Skeletal muscle tissue (tissue), 4 donors: ENCODE results near the gene PRR22. TPM values are rescaled to one million over a fixed set of nuclear protein-coding genes. Genes with fewer than 3 reads are reported as not detected.

ENCODE experiments used
- H3K27ac ChIP-seq: one replicate; pipeline ENCODE4 v1.7.0; 2013; ENCODE audit warnings: mild to moderate bottlenecking, low read depth, low read length, inconsistent platforms
- H3K27me3 ChIP-seq, 3 donors: one replicate each; pipeline ENCODE4 v1.7.0; 2013; ENCODE audit warnings: low read length in 3 of 3; ENCODE audit not compliant: control insufficient read depth in 3 of 3, insufficient read depth in 3 of 3
- H3K36me3 ChIP-seq, 3 donors: one replicate each; pipeline ENCODE4 v1.7.0; 2013; ENCODE audit warnings: low read length in 3 of 3; ENCODE audit not compliant: control insufficient read depth in 3 of 3, insufficient read depth in 3 of 3
- H3K4me1 ChIP-seq, 3 donors: one replicate each; pipeline ENCODE4 v1.7.0; 2013; ENCODE audit warnings: low read length in 3 of 3, mild to moderate bottlenecking in 3 of 3; ENCODE audit not compliant: control insufficient read depth in 3 of 3, insufficient read depth in 3 of 3
- H3K4me3 ChIP-seq, 3 donors: one replicate each; pipeline ENCODE4 v1.7.0; 2013; ENCODE audit warnings: low read length in 3 of 3
- H3K9ac ChIP-seq, 3 donors: one replicate each; pipeline ENCODE4 v1.7.0; 2013; ENCODE audit warnings: low read length in 3 of 3, mild to moderate bottlenecking in 3 of 3, moderate library complexity in 2 of 3, low read depth in 1 of 3
- H3K9me3 ChIP-seq, 3 donors: one replicate each; pipeline ENCODE4 v1.7.0; 2013; ENCODE audit warnings: low read length in 3 of 3; ENCODE audit not compliant: control insufficient read depth in 3 of 3
- total RNA-seq: library from RNA; depleted of rRNA; stranded (reverse); fragments of >200 nt; gene quantifications from one replicate; pipeline ENCODE4 v1.2.3, GENCODE V29; 2014
- donor health status: Osteomylitis.

The PRR22 gene
- total RNA-seq, result not detected

GRCh38 chr19:5784581-5785147, at the start of gene PRR22:
Gene PRR22, minus strand, starts transcription at chr19:5784746. Its CDS starts 86 bp downstream, at chr19:5784660.
- Histone ChIP-seq H3K36me3 (peaks cover 44 to 51% (median 45%) of the 10 kb centered on the region in 3 donors), H3K9me3 (no peaks in the 10 kb centered on the region), H3K4me1 (peaks cover 0 to under 1% (median 0%) of the 10 kb centered on the region in 3 donors), H3K27ac (no peak within 1 kb of the TSS), H3K27me3 (no peaks in the 10 kb centered on the region), H3K4me3 (no peak within 1 kb of the TSS), H3K9ac (no peak within 1 kb of the TSS)

GRCh38 chr19:5832527-5833216, 48.1 kb upstream of the PRR22 start:
- Histone ChIP-seq H3K9ac (no peak overlapping the region), H3K36me3 (no peaks in the 10 kb centered on the region), H3K4me3 (no peak overlapping the region), H3K9me3 (no peaks in the 10 kb centered on the region), H3K4me1 (peaks cover 0 to 3% (median 0%) of the 10 kb centered on the region in 3 donors), H3K27ac (no peak overlapping the region), H3K27me3 (peaks cover 32 to 53% (median 33%) of the 10 kb centered on the region in 3 donors)

GRCh38 chr19:5832061-5832460, 47.5 kb upstream of the PRR22 start:
- peaks cover 32 to 57% (median 33%) of the 10 kb centered on the region in 3 donors for H3K27me3 ChIP-seq

GRCh38 chr19:5831159-5831558, 46.6 kb upstream of the PRR22 start:
- peaks cover 33 to 66% (median 35%) of the 10 kb centered on the region in 3 donors for H3K27me3 ChIP-seq
- no peaks in the 10 kb centered on the region for H3K36me3 ChIP-seq
- H3K9ac ChIP-seq, result no peak overlapping the region
- H3K27ac ChIP-seq, result no peak overlapping the region
- H3K4me1 ChIP-seq, result peaks cover 0 to 3% (median 0%) of the 10 kb centered on the region in 3 donors
- H3K4me3 ChIP-seq, result no peak overlapping the region
- H3K9me3 ChIP-seq, result no peaks in the 10 kb centered on the region

More at GRCh38 chr19:5832061-5832460, 47.5 kb upstream of the PRR22 start:
- H3K36me3 ChIP-seq, result no peaks in the 10 kb centered on the region
- no peak overlapping the region for H3K9ac ChIP-seq
- no peaks in the 10 kb centered on the region for H3K9me3 ChIP-seq
- H3K4me3 ChIP-seq, result no peak overlapping the region
- H3K4me1 ChIP-seq, result peaks cover 0 to 3% (median 0%) of the 10 kb centered on the region in 3 donors
- H3K27ac ChIP-seq, result no peak overlapping the region

GRCh38 chr19:5829567-5830310, 45.2 kb upstream of the PRR22 start:
- Histone ChIP-seq H3K4me3 (no peak overlapping the region), H3K9me3 (no peaks in the 10 kb centered on the region), H3K27ac (no peak overlapping the region), H3K4me1 (peaks cover 0 to 3% (median 0%) of the 10 kb centered on the region in 3 donors), H3K36me3 (no peaks in the 10 kb centered on the region), H3K27me3 (peaks cover 34 to 61% (median 35%) of the 10 kb centered on the region in 3 donors), H3K9ac (no peak overlapping the region)

- peak overlapping the region in 2 of 3 donors; percentile 43 to 65 for H3K4me3 ChIP-seq
- H3K36me3 ChIP-seq, result no peaks in the 10 kb centered on the region
- peaks cover 32 to 59% (median 33%) of the 10 kb centered on the region in 3 donors for H3K27me3 ChIP-seq
- H3K4me1 ChIP-seq, result peaks cover 0 to 3% (median 0%) of the 10 kb centered on the region in 3 donors
- H3K9me3 ChIP-seq, result no peaks in the 10 kb centered on the region
- H3K27ac ChIP-seq, result no peak overlapping the region
- peak overlapping the region in 1 of 3 donors; percentile 8 for H3K9ac ChIP-seq
These were observed 44.4 kb upstream of the PRR22 start for GRCh38 chr19:5828661-5829566.

- Histone ChIP-seq H3K27ac (no peak overlapping the region), H3K9ac (peak overlapping the region in 2 of 3 donors; percentile 8 to 23), H3K27me3 (peaks cover 33 to 58% (median 37%) of the 10 kb centered on the region in 3 donors), H3K36me3 (no peaks in the 10 kb centered on the region), H3K4me3 (peak overlapping the region; percentile 13 to 65 (median 43)), H3K4me1 (peaks cover 0 to 3% (median 0%) of the 10 kb centered on the region in 3 donors), H3K9me3 (no peaks in the 10 kb centered on the region)
These were observed 43.5 kb upstream of the PRR22 start for GRCh38 chr19:5827891-5828660.

GRCh38 chr19:5827342-5827890, 42.9 kb upstream of the PRR22 start:
- Histone ChIP-seq H3K9me3 (no peaks in the 10 kb centered on the region), H3K27ac (no peak overlapping the region), H3K4me1 (peaks cover 0 to 3% (median 0%) of the 10 kb centered on the region in 3 donors), H3K9ac (no peak overlapping the region), H3K27me3 (peaks cover 29 to 54% (median 37%) of the 10 kb centered on the region in 3 donors), H3K4me3 (peak overlapping the region in 1 of 3 donors; percentile 43), H3K36me3 (no peaks in the 10 kb centered on the region)
